ENCODE measurements around the gene DIDO1. TPM values are rescaled to one million over a fixed set of nuclear protein-coding genes. Genes with fewer than 3 reads are reported as not detected.

The DIDO1 gene
- total RNA-seq, 1 experiment from 2014 or later, result 33.2 TPM

GRCh38 chr20:62951896-62952372 lies 25.6 kb upstream of the DIDO1 start:
- Histone ChIP-seq H3K79me2 (ENCODE audit: low read length) (no peaks in the 10 kb centered on the region), H3K27me3 (ENCODE audit: low read length) (no peaks in the 10 kb centered on the region), H3K27ac (ENCODE audit: low read length) (no peak overlapping the region), H4K20me1 (ENCODE audit: low read length) (no peaks in the 10 kb centered on the region), H3K4me1 (ENCODE audit: insufficient read depth, low read length) (no peaks in the 10 kb centered on the region; the same call in 1 of the 2 replicates), H3K9me2 (replicated peaks; ENCODE audit: low read length) (no peaks in the 10 kb centered on the region), H3F3A (ENCODE audit: low read length, unreplicated experiment) (no peaks in the 10 kb centered on the region), H3K9ac (ENCODE audit: low read length) (no peak overlapping the region), H3K36me3 (ENCODE audit: low read depth, low read length) (peaks cover 16% of the 10 kb centered on the region), H3K4me3 (ENCODE audit: low read length) (no peak overlapping the region), H2AFZ (ENCODE audit: low read length) (no peak overlapping the region), H3K9me3 (ENCODE audit: low read length) (no peaks in the 10 kb centered on the region), H3K4me2 (ENCODE audit: low read length) (no peak overlapping the region)
- ChIA-PET CTCF (no interaction called here), POLR2A (ENCODE audit: unreplicated experiment) (no interaction called here)
- BruUV-seq (replicated peaks), result no TSS peak
- DNase-seq (no peak), ATAC-seq (no peak)
- TF ChIP-seq CTCF (conservative IDR thresholded peaks at IDR 0.05; ENCODE audit: low read depth, low read length) (no peak), EZH2phosphoT487 (IDR thresholded peaks at IDR 0.05; ENCODE audit: borderline replicate concordance, low read length) (no peak), EZH2 (IDR thresholded peaks at IDR 0.05; ENCODE audit: low read length, unreplicated experiment) (no peak)
- intact Hi-C loops (cut with micrococcal nuclease), result no loop called here

DNA sequence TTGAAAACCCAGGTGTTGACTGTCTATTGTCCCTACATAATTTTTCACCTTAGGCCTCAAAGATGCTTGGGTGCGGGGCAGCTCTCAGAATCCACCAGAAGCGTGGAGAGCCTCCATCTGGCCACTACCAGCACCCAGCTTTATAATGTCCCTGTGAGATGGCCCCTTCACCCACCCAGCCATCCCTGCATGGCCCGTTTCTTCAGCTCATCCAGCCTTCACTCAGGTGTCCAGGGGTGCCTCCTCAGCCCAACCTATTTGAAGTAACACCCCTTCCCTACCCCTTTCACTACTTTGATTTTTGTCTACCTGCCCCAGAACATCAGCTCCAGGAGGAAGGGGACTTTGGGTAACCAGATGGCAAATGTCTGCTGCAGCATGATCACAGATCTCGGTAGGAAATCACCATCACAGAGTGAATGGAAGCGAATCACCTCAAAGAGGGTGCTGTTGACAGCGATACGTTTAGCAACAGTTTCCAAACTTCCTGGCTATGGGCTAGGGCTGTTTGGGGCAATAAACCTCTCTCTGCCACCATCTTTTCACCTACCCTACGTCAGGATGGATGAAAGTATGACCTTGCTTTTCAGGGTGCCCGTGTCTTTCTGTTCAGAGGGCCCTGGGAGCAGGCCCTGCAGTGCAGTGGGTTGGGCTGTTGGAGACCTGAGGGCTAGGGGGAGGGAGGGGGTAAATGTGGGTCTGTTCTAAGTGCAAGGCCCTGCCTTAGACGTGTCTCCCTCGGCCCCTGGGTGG lies 25.0 kb upstream of the DIDO1 start:
- H3K9me3 ChIP-seq (ENCODE audit: low read length), result no peaks in the 10 kb centered on the region
- no peak overlapping the region for H3K4me2 ChIP-seq (ENCODE audit: low read length)
- H2AFZ ChIP-seq (ENCODE audit: low read length), result no peak overlapping the region
- no peaks in the 10 kb centered on the region for H3K9me2 ChIP-seq (replicated peaks; ENCODE audit: low read length)
- no peak overlapping the region for H3K27ac ChIP-seq (ENCODE audit: low read length)
- peaks cover 19% of the 10 kb centered on the region for H3K36me3 ChIP-seq (ENCODE audit: low read depth, low read length)
- H3K4me3 ChIP-seq (ENCODE audit: low read length), result no peak overlapping the region
- TF ChIP-seq CTCF (conservative IDR thresholded peaks at IDR 0.05; ENCODE audit: low read depth, low read length) (no peak), EZH2 (IDR thresholded peaks at IDR 0.05; ENCODE audit: low read length, unreplicated experiment) (no peak), EZH2phosphoT487 (IDR thresholded peaks at IDR 0.05; ENCODE audit: borderline replicate concordance, low read length) (no peak)
- H3K4me1 ChIP-seq (ENCODE audit: insufficient read depth, low read length), result no peaks in the 10 kb centered on the region; the same call in 1 of the 2 replicates
- no peaks in the 10 kb centered on the region for H3K79me2 ChIP-seq (ENCODE audit: low read length)
- ChIA-PET POLR2A (ENCODE audit: unreplicated experiment) (no interaction called here), CTCF (no interaction called here)
- H4K20me1 ChIP-seq (ENCODE audit: low read length), result no peaks in the 10 kb centered on the region
- H3K27me3 ChIP-seq (ENCODE audit: low read length), result no peaks in the 10 kb centered on the region
- intact Hi-C loops (cut with micrococcal nuclease), result no loop called here
- H3F3A ChIP-seq (ENCODE audit: low read length, unreplicated experiment), result no peaks in the 10 kb centered on the region
- ATAC-seq (no peak), DNase-seq (no peak)
- BruUV-seq (replicated peaks), result no TSS peak
- H3K9ac ChIP-seq (ENCODE audit: low read length), result no peak overlapping the region

- DNase-seq (no peak), ATAC-seq (no peak)
- H3K27me3 ChIP-seq (ENCODE audit: low read length), result no peaks in the 10 kb centered on the region
- no peaks in the 10 kb centered on the region for H4K20me1 ChIP-seq (ENCODE audit: low read length)
- H3K9me3 ChIP-seq (ENCODE audit: low read length), result no peaks in the 10 kb centered on the region
- no peaks in the 10 kb centered on the region; the same call in 1 of the 2 replicates for H3K4me1 ChIP-seq (ENCODE audit: insufficient read depth, low read length)
- no peak overlapping the region for H3K27ac ChIP-seq (ENCODE audit: low read length)
- H3K4me2 ChIP-seq (ENCODE audit: low read length), result no peak overlapping the region
- no peak for TF ChIP-seq CTCF (conservative IDR thresholded peaks at IDR 0.05; ENCODE audit: low read depth, low read length)
- no peak for TF ChIP-seq EZH2 (IDR thresholded peaks at IDR 0.05; ENCODE audit: low read length, unreplicated experiment)
- no peak for TF ChIP-seq EZH2phosphoT487 (IDR thresholded peaks at IDR 0.05; ENCODE audit: borderline replicate concordance, low read length)
- no peak overlapping the region for H3K4me3 ChIP-seq (ENCODE audit: low read length)
- POLR2A ChIA-PET (ENCODE audit: unreplicated experiment), result no interaction called here
- H2AFZ ChIP-seq (ENCODE audit: low read length), result no peak overlapping the region
- H3K9me2 ChIP-seq (replicated peaks; ENCODE audit: low read length), result no peaks in the 10 kb centered on the region
- H3F3A ChIP-seq (ENCODE audit: low read length, unreplicated experiment), result no peaks in the 10 kb centered on the region
- CTCF ChIA-PET, result no interaction called here
- no peak overlapping the region for H3K9ac ChIP-seq (ENCODE audit: low read length)
- no peaks in the 10 kb centered on the region for H3K79me2 ChIP-seq (ENCODE audit: low read length)
- H3K36me3 ChIP-seq (ENCODE audit: low read depth, low read length), result peaks cover 25% of the 10 kb centered on the region
- BruUV-seq (replicated peaks), result no TSS peak
- intact Hi-C loops (cut with micrococcal nuclease), result no loop called here
Measured at GRCh38 chr20:62950741-62951140, 24.4 kb upstream of the DIDO1 start.

All from PC-3 (cell line).